CD4-positive, alpha-beta T cell (primary cell): ENCODE results near the gene SCARB1. TPM values are rescaled to one million over a fixed set of nuclear protein-coding genes. Genes with fewer than 3 reads are reported as not detected.

Source experiments
- ATAC-seq: fragments of 200-7000 bp; cut with Tn5 transposase; one replicate; pipeline ENCODE4 v1.10.0; 2022; ENCODE audit warnings: mild to moderate bottlenecking; ENCODE audit not compliant: poor library complexity
- CTCF ChIA-PET: fragments of 350-600 bp; sonication (Branson Sonifier 250); formaldehyde crosslinking; loops from one replicate; lab custom pipeline; 2021; ENCODE audit warnings: antibody characterized with exemption, inconsistent platforms; lab: Charles Lee
- POLR2A ChIA-PET: fragments of 350-600 bp; sonication (Branson Sonifier 250); formaldehyde crosslinking; loops from one replicate; lab custom pipeline; 2021; ENCODE audit warnings: antibody characterized with exemption, inconsistent platforms; lab: Charles Lee
- DNase-seq, 14 experiments: peaks; one replicate each; pipeline ENCODE4 v3.0.0-alpha.2; 2013 to 2020; ENCODE audit warnings: mixed read lengths in 2 of 14
- H3K27ac ChIP-seq, 2 donors: one replicate each; pipeline versions ENCODE4 v1.5.1 to v1.7.0; 2013; ENCODE audit warnings: low read length in 2 of 2, low read depth in 1 of 2, mild to moderate bottlenecking in 1 of 2
- H3K27me3 ChIP-seq, 2 experiments: 1 replicate in 1 of 2; 2 replicates in 1 of 2; pipeline versions ENCODE4 v1.6.1 to v1.7.0; 2013; ENCODE audit warnings: low read length in 2 of 2, control low read depth in 1 of 2, mild to moderate bottlenecking in 1 of 2, moderate library complexity in 1 of 2; ENCODE audit not compliant: insufficient read depth in 2 of 2, control insufficient read depth in 1 of 2
- H3K36me3 ChIP-seq: one replicate; pipeline ENCODE4 v1.6.1; 2013; ENCODE audit warnings: low read length, control low read depth; ENCODE audit not compliant: insufficient read depth
- H3K4me1 ChIP-seq: one replicate; pipeline ENCODE4 v1.6.1; 2013; ENCODE audit warnings: low read length, control low read depth; ENCODE audit not compliant: insufficient read depth
- H3K4me3 ChIP-seq: one replicate; pipeline ENCODE4 v1.5.1; 2013; ENCODE audit warnings: mild to moderate bottlenecking, low read length, moderate library complexity
- H3K9me3 ChIP-seq, 2 experiments: 1 replicate in 1 of 2; 2 replicates in 1 of 2; pipeline versions ENCODE4 v1.6.1 to v1.7.0; 2013; ENCODE audit warnings: low read length in 2 of 2, mild to moderate bottlenecking in 2 of 2, control low read depth in 1 of 2, moderate library complexity in 1 of 2; ENCODE audit not compliant: control insufficient read depth in 1 of 2, insufficient read depth in 1 of 2
- H3K27ac Mint-ChIP-seq: one replicate; pipeline ENCODE4 v1.8.0; 2020; ENCODE audit warnings: mixed read lengths
- H3K27me3 Mint-ChIP-seq: one replicate; pipeline ENCODE4 v1.8.0; 2021; ENCODE audit warnings: mixed read lengths
- H3K36me3 Mint-ChIP-seq: one replicate; pipeline ENCODE4 v1.8.0; 2021; ENCODE audit warnings: low read depth, mixed read lengths
- H3K4me1 Mint-ChIP-seq: one replicate; pipeline ENCODE4 v1.8.0; 2021; ENCODE audit warnings: low read depth, mixed read lengths
- H3K4me3 Mint-ChIP-seq: one replicate; pipeline ENCODE4 v1.8.0; 2020; ENCODE audit warnings: mild to moderate bottlenecking, mixed read lengths
- H3K9me3 Mint-ChIP-seq: one replicate; pipeline ENCODE4 v1.8.0; 2020; ENCODE audit warnings: mixed read lengths
- CTCF ChIP-seq: fragments of 200-600 bp; IDR thresholded peaks from one replicate; pipeline ENCODE4 v1.8.0; 2022; ENCODE audit warnings: antibody characterized with exemption, mild to moderate bottlenecking
- intact Hi-C, 2 experiments: fragments of 100-400 bp; cut with DNase I in 1 of 2; cut with micrococcal nuclease in 1 of 2; formaldehyde crosslinking; loops; one replicate each; pipeline versions ENCODE4 v1.15.1 to v1.9.0; 2023 to 2025; cut with DNase I, micrococcal nuclease
- total RNA-seq, 174 experiments: library from RNA in 2 of 174; stranded (reverse) in 2 of 174; gene quantifications; one replicate each; pipeline ENCODE4 v1.2.3 and lab custom pipeline; 2021 to 2026

The SCARB1 gene
- total RNA-seq, 2 experiments from 2014 or later = 2.3 to 3.7 TPM

GRCh38 chr12:124753993-124754392 is 109.7 kb downstream of the SCARB1 start:
- no peak for TF ChIP-seq CTCF
- no peak overlapping the region for H3K27ac Mint-ChIP-seq
- no peaks in the 10 kb centered on the region for H3K36me3 Mint-ChIP-seq
- no peaks in the 10 kb centered on the region for H3K9me3 Mint-ChIP-seq
- DNase-seq (no peak), ATAC-seq (no peak)
- CTCF ChIA-PET = no interaction called here
- peaks cover 9% of the 10 kb centered on the region for H3K4me1 Mint-ChIP-seq
- H3K4me3 ChIP-seq = no peak overlapping the region
- POLR2A ChIA-PET = no interaction called here
- H3K27me3 Mint-ChIP-seq = peaks cover 8% of the 10 kb centered on the region
- H3K27ac ChIP-seq = no peak overlapping the region
- intact Hi-C loops = no loop called here
- H3K9me3 ChIP-seq = peaks cover 0 to 19% of the 10 kb centered on the region in 2 experiments
- H3K27me3 ChIP-seq = peaks cover 0 to 5% of the 10 kb centered on the region in 2 experiments
- no peak overlapping the region for H3K4me3 Mint-ChIP-seq
- H3K4me1 ChIP-seq = peaks cover 14% of the 10 kb centered on the region
- no peaks in the 10 kb centered on the region for H3K36me3 ChIP-seq

GRCh38 chr12:124753228-124753591 is 110.5 kb downstream of the SCARB1 start:
- no peak overlapping the region for H3K4me3 Mint-ChIP-seq
- H3K27ac Mint-ChIP-seq = no peak overlapping the region
- ATAC-seq (no peak), DNase-seq (no peak)
- H3K27me3 Mint-ChIP-seq = peaks cover 8% of the 10 kb centered on the region
- Histone ChIP-seq H3K4me3 (no peak overlapping the region), H3K4me1 (peaks cover 14% of the 10 kb centered on the region), H3K27ac (no peak overlapping the region), H3K27me3 (peaks cover 0 to 5% of the 10 kb centered on the region in 2 experiments), H3K36me3 (no peaks in the 10 kb centered on the region), H3K9me3 (peaks cover 0 to 19% of the 10 kb centered on the region in 2 experiments)
- no peaks in the 10 kb centered on the region for H3K36me3 Mint-ChIP-seq
- intact Hi-C loops = no loop called here
- POLR2A ChIA-PET = no interaction called here
- H3K4me1 Mint-ChIP-seq = peaks cover 9% of the 10 kb centered on the region
- CTCF ChIA-PET = no interaction called here
- no peak for TF ChIP-seq CTCF
- no peaks in the 10 kb centered on the region for H3K9me3 Mint-ChIP-seq

GRCh38 chr12:124752437-124753227 is 111.0 kb downstream of the SCARB1 start:
- CTCF ChIA-PET = no interaction called here
- Mint-ChIP-seq H3K4me1 (peaks cover 9% of the 10 kb centered on the region), H3K36me3 (no peaks in the 10 kb centered on the region), H3K9me3 (no peaks in the 10 kb centered on the region), H3K27ac (no peak overlapping the region), H3K4me3 (no peak overlapping the region), H3K27me3 (peaks cover 8% of the 10 kb centered on the region)
- Histone ChIP-seq H3K27ac (no peak overlapping the region), H3K27me3 (peaks cover 0 to 5% of the 10 kb centered on the region in 2 experiments), H3K36me3 (no peaks in the 10 kb centered on the region), H3K9me3 (peaks cover 0 to 19% of the 10 kb centered on the region in 2 experiments), H3K4me1 (peaks cover 14% of the 10 kb centered on the region), H3K4me3 (no peak overlapping the region)
- intact Hi-C loops = no loop called here
- ATAC-seq (no peak), DNase-seq (no peak)
- no peak for TF ChIP-seq CTCF
- POLR2A ChIA-PET = no interaction called here
